Breast epithelium (tissue), 3 donors: ENCODE results near the gene ERC1.

ENCODE experiments used
- POLR2A ChIP-seq: fragments of 450-650 bp; IDR thresholded peaks from one replicate; pipeline ENCODE4 v1.6.1; 2016; ENCODE audit warnings: antibody characterized with exemption, mild to moderate bottlenecking, moderate library complexity
- TF ChIP-seq, protein P1 (sequence below), 3 donors: fragments of 450-650 bp; IDR thresholded peaks; one replicate each; pipeline ENCODE4 v1.5.1; 2016 to 2017; ENCODE audit warnings: antibody characterized with exemption in 3 of 3, mild to moderate bottlenecking in 3 of 3, moderate library complexity in 3 of 3

DNA sequence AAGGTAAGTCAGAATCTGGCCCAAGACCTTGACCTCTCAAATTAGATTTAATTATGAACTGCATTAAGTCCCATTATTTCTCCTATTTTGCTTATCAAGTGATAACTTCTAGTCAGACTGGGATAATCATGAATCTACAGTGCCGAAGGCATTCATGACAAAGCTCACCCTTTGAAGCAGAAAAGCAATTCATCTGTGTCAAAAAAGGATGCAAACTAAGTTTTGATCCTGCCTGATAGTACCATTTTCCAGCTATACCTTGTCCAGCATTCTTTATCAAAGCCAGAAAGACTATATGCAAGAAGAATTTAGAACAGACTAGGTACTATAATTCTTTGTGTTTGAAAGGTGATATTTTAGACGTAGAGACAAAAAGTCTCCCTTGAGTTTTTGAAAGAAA is 335.2 kb downstream of the ERC1 start:
- TF ChIP-seq POLR2A: no peak
- TF ChIP-seq, protein P1, sequence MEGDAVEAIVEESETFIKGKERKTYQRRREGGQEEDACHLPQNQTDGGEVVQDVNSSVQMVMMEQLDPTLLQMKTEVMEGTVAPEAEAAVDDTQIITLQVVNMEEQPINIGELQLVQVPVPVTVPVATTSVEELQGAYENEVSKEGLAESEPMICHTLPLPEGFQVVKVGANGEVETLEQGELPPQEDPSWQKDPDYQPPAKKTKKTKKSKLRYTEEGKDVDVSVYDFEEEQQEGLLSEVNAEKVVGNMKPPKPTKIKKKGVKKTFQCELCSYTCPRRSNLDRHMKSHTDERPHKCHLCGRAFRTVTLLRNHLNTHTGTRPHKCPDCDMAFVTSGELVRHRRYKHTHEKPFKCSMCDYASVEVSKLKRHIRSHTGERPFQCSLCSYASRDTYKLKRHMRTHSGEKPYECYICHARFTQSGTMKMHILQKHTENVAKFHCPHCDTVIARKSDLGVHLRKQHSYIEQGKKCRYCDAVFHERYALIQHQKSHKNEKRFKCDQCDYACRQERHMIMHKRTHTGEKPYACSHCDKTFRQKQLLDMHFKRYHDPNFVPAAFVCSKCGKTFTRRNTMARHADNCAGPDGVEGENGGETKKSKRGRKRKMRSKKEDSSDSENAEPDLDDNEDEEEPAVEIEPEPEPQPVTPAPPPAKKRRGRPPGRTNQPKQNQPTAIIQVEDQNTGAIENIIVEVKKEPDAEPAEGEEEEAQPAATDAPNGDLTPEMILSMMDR (IDR thresholded peaks at IDR 0.05): no peak
